ENCODE data around the gene PUS7L.
A peak's percentile ranks its signal among the peaks of the same experiment; 100 is the strongest.
"Not testable (repeated sequence)": the region's sequence is repeated elsewhere in the genome, so short reads cannot be mapped to it uniquely, and the experiment has no call there.

PUS7L gene

GRCh38 chr12:43744826-43745225 lies 13.8 kb downstream of the PUS7L start:
- DNase-seq = no peak

GRCh38 chr12:43742106-43742505 lies 16.5 kb downstream of the PUS7L start:
- no peak for DNase-seq

DNA sequence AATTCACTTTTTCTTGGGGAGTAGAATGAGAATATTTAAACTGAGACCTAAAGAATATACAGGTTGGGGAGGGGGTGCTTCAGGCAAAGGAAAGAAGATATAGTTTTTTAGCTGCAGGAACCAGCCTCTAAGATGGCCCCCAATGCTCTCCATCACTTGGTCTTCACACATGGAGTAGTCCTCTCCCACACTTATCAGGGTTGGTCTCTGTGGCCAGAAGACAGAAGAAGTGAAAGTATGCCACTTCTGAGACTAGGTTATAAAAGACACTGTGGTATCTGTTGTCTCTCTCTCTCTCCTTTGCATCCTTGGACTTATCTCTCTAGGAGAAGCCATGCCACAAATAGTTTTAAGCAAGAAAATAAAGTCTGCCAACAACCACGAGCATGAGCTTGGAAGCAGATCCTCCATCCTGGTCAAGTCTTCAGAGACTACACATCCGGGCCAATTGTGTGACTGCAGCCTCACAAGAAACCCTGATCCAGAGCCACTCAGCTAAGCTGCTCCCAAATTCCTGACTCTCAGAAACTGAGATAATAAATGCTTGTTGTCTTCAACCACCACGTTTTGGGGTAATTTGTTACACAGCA lies 18.0 kb downstream of the PUS7L start:
- no peak for DNase-seq

DNA sequence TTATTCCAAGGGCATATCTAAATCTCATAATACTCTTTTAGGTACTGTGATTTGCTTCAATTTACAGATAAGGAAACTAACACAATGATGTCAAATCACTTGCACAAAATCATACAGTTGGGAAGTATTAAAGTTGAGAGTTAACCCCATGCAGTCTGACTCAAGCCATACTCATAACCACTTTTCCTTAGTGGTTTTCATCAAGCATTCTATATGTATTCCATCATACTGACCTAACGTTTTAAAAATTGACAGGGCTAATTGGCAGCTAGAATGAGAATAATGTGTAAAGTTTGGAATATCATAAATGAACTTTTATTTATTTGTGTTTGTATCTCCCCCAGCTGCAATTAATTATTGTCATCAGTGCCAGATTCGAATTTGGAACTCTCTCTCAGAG lies 20.9 kb downstream of the PUS7L start:
- DNase-seq = no peak

GRCh38 chr12:43736927-43737440 lies 21.6 kb downstream of the PUS7L start:
- no peak for DNase-seq

DNA sequence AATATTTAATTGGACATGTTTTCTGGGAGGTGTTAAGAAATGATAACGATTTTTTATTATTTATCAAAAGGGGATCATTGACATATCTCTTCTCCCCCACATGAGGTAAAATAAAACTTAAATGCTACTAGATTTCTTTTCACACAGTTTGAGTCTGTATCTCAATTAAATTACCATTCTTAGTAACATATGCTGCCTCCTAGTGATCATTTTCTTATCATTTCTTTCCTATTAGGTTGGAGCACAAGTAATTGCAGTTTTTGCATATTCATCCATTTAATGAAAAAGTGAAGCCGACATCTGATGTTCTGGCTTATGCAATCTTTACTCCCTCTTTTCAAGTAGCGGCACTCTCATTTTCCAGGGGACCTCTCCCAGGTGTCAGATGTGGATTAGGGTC lies 24.9 kb downstream of the PUS7L start:
- DNase-seq = no peak

- DNase-seq = no peak
Measured at GRCh38 chr12:43730283-43730682, 28.3 kb downstream of the PUS7L start.

GRCh38 chr12:43728698-43729097 lies 29.9 kb downstream of the PUS7L start:
- no peak for DNase-seq

DNA sequence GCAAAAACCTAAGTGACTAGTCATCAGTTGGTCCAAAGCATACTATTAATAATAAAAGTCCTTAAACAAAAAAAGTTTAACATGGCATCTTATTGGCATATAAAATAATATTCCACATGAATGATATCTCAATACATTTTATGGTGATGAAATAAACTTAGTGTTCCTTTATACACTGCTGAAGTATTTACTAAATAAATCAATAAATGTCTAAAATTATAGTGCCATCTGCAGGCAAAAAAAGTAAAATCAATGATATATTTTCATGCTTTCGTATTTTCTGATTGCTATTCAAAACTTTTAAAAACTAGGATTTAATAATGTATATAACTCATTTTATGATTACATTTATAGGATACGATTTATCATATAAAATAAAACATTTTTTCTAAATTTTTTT lies 30.5 kb downstream of the PUS7L start:
- DNase-seq = peak in 1 of 2 experiments; percentile 6

DNA sequence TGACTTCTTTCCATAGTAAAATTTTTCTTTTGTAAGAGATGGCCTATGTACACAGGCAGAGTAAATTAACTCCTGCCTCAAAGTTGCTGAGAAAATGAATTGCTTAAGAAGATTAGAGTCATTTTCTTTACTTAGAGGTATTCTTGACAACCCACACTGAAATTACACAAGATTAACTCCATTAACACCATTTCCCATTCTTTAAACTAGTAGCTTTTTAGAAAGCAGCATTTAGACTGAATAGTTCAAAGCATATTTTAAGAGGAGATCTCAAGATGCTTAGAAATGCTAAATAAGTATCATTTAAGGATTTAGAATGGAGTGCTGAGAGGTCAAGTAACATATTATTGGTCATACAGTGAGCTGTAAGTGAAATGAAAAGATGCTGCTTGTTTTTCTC lies 35.5 kb downstream of the PUS7L start:
- no peak for DNase-seq

DNA sequence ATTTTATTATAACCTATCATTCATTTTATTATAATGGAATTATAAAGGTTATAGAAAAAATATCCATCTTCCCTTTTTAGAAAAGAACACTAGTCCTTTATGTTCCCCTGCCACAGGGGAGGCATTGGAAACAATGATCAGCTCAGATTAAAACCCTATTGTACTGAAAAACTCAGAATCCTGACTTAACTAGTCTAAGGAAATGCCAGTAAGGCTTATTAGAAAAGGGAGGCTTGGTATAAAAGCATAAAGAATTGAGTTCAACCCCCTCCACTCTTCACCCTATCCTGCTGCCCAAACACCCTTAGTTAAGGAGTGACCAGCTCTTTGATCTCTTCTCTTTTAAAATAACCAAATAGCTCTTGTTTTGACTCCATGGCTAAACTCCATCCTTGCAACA lies 36.0 kb downstream of the PUS7L start:
- no peak for DNase-seq

GRCh38 chr12:43711348-43711747 lies 47.2 kb downstream of the PUS7L start:
- no peak for DNase-seq

DNA sequence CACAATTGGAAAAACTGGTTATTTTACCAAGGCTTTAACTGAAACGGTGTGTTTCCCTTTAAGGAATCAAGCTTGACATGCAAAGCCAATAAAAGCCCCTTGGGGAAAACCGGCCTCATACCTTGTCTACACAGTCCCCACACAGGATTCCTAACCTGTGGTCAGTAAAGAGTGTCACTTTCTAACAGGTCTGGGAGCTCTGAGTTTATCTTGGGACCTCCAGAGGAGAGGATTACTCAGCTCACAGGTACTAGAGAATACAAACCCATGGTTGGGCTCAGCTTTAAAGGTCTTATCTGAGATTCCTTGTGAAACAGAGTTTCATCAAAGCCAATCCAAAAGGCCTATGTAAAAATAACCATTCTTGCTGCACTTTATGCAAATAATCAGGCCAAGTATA lies 54.8 kb downstream of the PUS7L start:
- DNase-seq = not testable (repeated sequence)

GRCh38 chr12:43701194-43701593 lies 57.4 kb downstream of the PUS7L start:
- not testable (repeated sequence) for DNase-seq

- DNase-seq = no peak
Measured at GRCh38 chr12:43696154-43696553, 62.4 kb downstream of the PUS7L start.

- DNase-seq = no peak
Measured at GRCh38 chr12:43694879-43695278, 63.7 kb downstream of the PUS7L start.

DNA sequence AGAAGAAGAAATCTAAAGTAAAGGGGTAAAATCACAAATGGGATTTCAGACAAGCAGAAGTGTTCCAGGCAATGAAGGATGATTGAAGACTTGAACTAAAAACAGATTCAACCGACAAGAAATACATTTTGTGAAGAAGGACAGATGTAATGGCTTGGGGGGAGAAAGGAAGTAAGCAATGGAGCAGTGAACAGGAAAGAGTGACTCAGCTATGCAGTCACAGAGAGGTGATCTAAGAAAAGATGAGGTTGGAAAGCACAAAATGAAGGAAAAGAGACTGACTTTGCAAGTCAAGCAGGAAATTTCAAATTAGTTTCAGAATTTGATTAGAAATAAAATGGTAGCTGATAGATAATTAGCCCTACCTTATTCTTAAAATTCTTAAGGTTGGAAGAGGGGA lies 66.5 kb downstream of the PUS7L start:
- DNase-seq = no peak

DNA sequence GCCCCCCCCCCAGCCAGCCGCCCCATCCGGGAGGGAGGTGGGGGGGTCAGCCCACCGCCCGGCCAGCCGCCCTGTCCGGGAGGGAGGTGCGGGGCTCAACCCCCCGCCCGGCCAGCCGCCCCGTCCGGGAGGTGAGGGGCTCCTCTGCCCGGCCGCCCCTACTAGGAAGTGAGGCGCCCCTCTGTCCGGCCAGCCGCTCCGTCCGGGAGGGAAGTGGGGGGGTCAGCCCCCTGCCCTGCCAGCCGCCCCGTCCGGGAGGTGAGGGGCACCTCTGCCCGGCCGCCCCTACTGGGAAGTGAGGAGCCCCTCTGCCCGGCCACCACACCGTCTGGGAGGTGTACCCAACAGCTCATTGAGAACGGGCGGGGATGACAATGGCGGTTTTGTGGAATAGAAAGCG lies 73.1 kb downstream of the PUS7L start:
- not testable (repeated sequence) for DNase-seq

DNA sequence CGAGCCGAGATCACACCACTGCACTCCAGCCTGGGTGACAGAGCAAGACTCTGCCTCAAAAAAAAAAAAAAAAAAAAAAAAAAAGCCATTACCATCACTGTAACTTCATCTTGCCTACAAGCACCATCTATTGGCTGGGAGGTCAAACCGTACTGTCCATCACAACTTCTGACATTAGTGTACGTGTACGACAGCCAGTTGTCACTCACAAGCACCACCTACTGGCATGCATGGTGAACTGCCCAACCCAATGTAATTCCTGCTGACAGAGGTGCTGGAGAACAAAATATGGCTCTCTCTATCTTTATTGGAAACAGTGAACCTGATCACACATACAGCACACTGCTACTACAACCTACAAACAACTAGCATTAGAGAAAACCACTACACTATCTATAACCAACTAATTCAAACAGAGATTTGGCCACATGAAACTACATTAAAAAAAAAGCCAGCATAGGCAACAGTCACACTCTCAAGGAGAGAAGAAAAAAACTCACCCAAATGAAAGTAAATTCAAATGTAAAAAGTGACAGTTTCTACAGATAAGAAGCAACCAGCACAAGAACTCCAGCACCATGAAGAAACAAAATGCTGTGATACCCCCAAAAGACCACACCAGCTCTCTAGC lies 82.3 kb downstream of the PUS7L start:
- peak in 1 of 2 experiments; percentile 22 for DNase-seq

DNA sequence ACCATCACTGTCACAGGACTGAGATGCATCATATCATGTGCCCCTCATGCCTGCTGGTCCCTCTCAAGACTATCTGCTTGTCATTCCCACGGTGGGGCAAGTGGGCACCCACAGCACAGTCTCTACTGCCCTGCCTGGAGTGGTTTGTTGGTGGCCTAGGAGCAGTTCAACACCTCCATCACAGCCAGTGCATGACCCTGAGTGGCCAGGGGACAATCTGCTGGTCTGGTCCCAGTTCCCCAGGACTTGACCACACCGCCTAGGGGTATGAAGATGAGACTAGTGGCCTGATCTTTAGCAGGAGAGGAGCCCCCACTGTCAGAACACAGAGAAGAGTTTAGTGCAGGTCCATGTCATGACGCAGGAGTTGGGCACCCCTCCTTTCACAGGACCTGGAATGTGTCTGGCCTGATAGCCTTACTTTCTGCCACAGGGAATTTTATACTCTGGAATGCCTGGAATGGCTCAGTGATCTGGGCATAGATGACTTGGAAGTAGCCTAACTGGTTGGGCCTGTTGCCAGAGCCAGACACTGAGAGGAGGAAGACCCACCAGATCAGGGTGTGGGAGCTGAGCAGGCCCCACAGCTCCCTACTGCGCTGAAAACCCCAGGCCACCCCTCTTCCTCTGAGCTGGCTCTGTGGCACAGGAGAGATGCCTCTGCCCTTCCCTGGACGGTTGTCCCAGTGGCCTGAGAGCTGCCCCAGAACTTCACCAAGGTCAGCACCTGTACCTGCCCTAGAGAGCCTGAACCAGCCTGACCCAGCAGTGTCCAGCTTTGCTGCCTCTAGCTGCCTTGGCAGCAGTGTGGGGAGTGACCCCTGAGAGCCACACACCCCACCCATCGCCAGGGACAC lies 83.3 kb downstream of the PUS7L start:
- DNase-seq = no peak

DNA sequence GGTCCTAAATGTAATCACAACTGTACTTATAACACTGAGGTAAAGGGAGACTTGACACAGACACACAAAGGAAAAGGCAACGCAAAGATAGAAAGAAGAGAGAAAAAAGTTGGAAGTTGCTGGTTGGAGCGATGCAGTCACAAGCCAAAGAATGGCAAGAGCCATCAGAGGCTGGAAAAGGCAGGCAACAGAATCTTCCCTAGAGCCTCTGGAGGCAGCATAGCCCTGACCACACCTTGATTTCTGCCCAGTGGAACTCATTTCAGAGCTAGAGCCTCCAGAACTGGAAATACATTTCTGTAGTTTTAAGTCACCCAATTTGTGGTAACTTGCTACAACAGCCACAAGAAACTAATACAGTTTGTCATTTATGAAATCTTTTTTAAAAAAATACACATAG lies 89.2 kb downstream of the PUS7L start:
- no peak for DNase-seq
